HCT116 (cell line): ENCODE results near the gene RXFP4. TPM values are rescaled to one million over a fixed set of nuclear protein-coding genes. Genes with fewer than 3 reads are reported as not detected.

ENCODE experiments used
- ATAC-seq: fragments of 200-7000 bp; cut with Tn5 transposase; 2 replicates; pipeline ENCODE4 v1.9.1; 2020; ENCODE audit warnings: mild to moderate bottlenecking, moderate library complexity
- BruUV-seq: library from RNA; stranded (reverse); fragments of 400-500 nt; replicated peaks from 2 replicates; lab custom pipeline; 2021; lab: Mats Ljungman, UMichigan
- CTCF ChIA-PET: fragments of 300-600 bp; sonication (Branson Sonifier 250); formaldehyde crosslinking; loops from one replicate; lab custom pipeline; 2021; ENCODE audit warnings: antibody characterized with exemption; lab: Charles Lee
- POLR2A ChIA-PET: fragments of 300-600, 350-600 bp; sonication (Branson Sonifier 250); formaldehyde crosslinking; loops from one replicate; lab custom pipeline; 2021; ENCODE audit warnings: antibody characterized with exemption; lab: Charles Lee
- RAD21 ChIA-PET, 2 experiments: fragments of 300-600 bp; sonication (Branson Sonifier 250); formaldehyde crosslinking; loops; one replicate each; lab custom pipeline; 2023; ENCODE audit warnings: low total read pairs in 2 of 2; ENCODE audit not compliant: uncharacterized antibody in 2 of 2, unreplicated experiment in 2 of 2, low non-redundant PET in 1 of 2; lab: Charles Lee
- DNase-seq: peaks from one replicate; pipeline ENCODE4 v3.0.0-alpha.2; 2010; ENCODE audit warnings: low read depth, low spot score
- H2AFZ ChIP-seq: fragments of 200-600 bp; shearing (Covaris generic), sonication (generic); 2 replicates; pipeline ENCODE4 v1.6.1; 2017; ENCODE audit warnings: low read depth, mixed run types, mixed read lengths, antibody characterized with exemption, low read length; ENCODE audit not compliant: poor library complexity, severe bottlenecking
- H3K27ac ChIP-seq: 2 replicates; pipeline ENCODE4 v1.5.1; 2012; ENCODE audit warnings: low read depth, low read length
- H3K27me3 ChIP-seq: fragments of 200-600 bp; sonication (generic); 2 replicates; pipeline ENCODE4 v1.6.1; 2016; ENCODE audit warnings: mixed run types, low read length, mixed read lengths; ENCODE audit not compliant: insufficient read depth
- H3K36me3 ChIP-seq, 2 experiments: fragments of 200-500 bp in 1 of 2; fragments of 200-600 bp in 1 of 2; sonication (Bioruptor generic) in 1 of 2; sonication (generic) in 1 of 2; 2 replicates each; pipeline versions ENCODE4 v1.5.1 to v1.6.1; 2014 to 2016; ENCODE audit warnings: low read length in 2 of 2, inconsistent platforms in 1 of 2, mixed read lengths in 1 of 2, mixed run types in 1 of 2; ENCODE audit not compliant: insufficient read depth in 2 of 2, control insufficient read depth in 1 of 2
- H3K4me1 ChIP-seq, 2 experiments: fragments of 200-600 bp in 1 of 2; sonication (generic) in 1 of 2; 2 replicates each; pipeline versions ENCODE4 v1.5.1 to v1.6.1; 2012 to 2017; ENCODE audit warnings: low read length in 2 of 2, inconsistent platforms in 1 of 2, mild to moderate bottlenecking in 1 of 2, mixed read lengths in 1 of 2, mixed run types in 1 of 2, moderate library complexity in 1 of 2; ENCODE audit not compliant: insufficient read depth in 2 of 2, control insufficient read depth in 1 of 2
- H3K4me2 ChIP-seq: fragments of 200-600 bp; sonication (generic); 2 replicates; pipeline ENCODE4 v1.6.1; 2017; ENCODE audit warnings: mixed run types, low read length, mixed read lengths
- H3K4me3 ChIP-seq, 2 experiments: fragments of 200-600 bp in 1 of 2; sonication (generic) in 1 of 2; replicated peaks in 1 of 2; 2 replicates each; pipeline ENCODE4 v1.5.1; 2011 to 2016; ENCODE audit warnings: low read length in 2 of 2, control low read depth in 1 of 2, low read depth in 1 of 2, mild to moderate bottlenecking in 1 of 2, mixed read lengths in 1 of 2, mixed run types in 1 of 2
- H3K79me2 ChIP-seq: fragments of 200-600 bp; sonication (generic); 2 replicates; pipeline ENCODE4 v1.6.1; 2017; ENCODE audit warnings: mild to moderate bottlenecking, mixed run types, low read length, moderate library complexity, mixed read lengths; ENCODE audit not compliant: insufficient read depth
- H3K9ac ChIP-seq: fragments of 200-600 bp; sonication (generic); 2 replicates; pipeline ENCODE4 v1.6.1; 2016; ENCODE audit warnings: low read length, mixed read lengths
- H3K9me2 ChIP-seq: fragments of 200-600 bp; sonication (generic), shearing (Covaris generic); 2 replicates; pipeline ENCODE4 v1.6.1; 2017; ENCODE audit warnings: mixed run types, mild to moderate bottlenecking, moderate library complexity; ENCODE audit not compliant: insufficient read depth
- H3K9me3 ChIP-seq, 2 experiments: fragments of 200-500 bp in 1 of 2; fragments of 200-600 bp in 1 of 2; sonication (Bioruptor generic) in 1 of 2; sonication (generic) in 1 of 2; 2 replicates each; pipeline ENCODE4 v1.6.1; 2014 to 2017; ENCODE audit warnings: low read length in 2 of 2, mixed read lengths in 2 of 2, inconsistent platforms in 1 of 2, low read depth in 1 of 2, mild to moderate bottlenecking in 1 of 2, mixed run types in 1 of 2, moderate library complexity in 1 of 2; ENCODE audit not compliant: control insufficient read depth in 1 of 2, insufficient read depth in 1 of 2
- H4K20me1 ChIP-seq: fragments of 200-600 bp; sonication (generic), shearing (Covaris generic); 2 replicates; pipeline ENCODE4 v1.6.1; 2017; ENCODE audit warnings: mixed run types, mild to moderate bottlenecking, moderate library complexity; ENCODE audit not compliant: insufficient read depth
- ATF3 ChIP-seq: IDR thresholded peaks from 2 replicates; pipeline ENCODE4 v1.6.1; 2012
- CEBPB ChIP-seq: IDR thresholded peaks from 2 replicates; pipeline ENCODE4 v1.6.1; 2012; ENCODE audit warnings: low read depth
- EGR1 ChIP-seq: IDR thresholded peaks from 2 replicates; pipeline ENCODE4 v1.6.1; 2012; ENCODE audit warnings: low read depth
- ELF1 ChIP-seq: IDR thresholded peaks from 2 replicates; pipeline ENCODE4 v1.6.1; 2012; ENCODE audit warnings: low read depth, borderline replicate concordance
- EZH2 ChIP-seq: fragments of 200-600 bp; sonication (generic); IDR thresholded peaks from 2 replicates; pipeline ENCODE4 v1.6.1; 2017; ENCODE audit warnings: antibody characterized with exemption, mixed run types
- JUND ChIP-seq: IDR thresholded peaks from 2 replicates; pipeline ENCODE4 v1.6.1; 2012
- MAX ChIP-seq: IDR thresholded peaks from 2 replicates; pipeline ENCODE4 v1.6.1; 2012
- POLR2A ChIP-seq: IDR thresholded peaks from 2 replicates; pipeline ENCODE4 v1.7.0; 2011; ENCODE audit warnings: borderline replicate concordance; ENCODE audit not compliant: insufficient read depth, insufficient read length; ENCODE audit errors: extremely low read depth
- RAD21 ChIP-seq: IDR thresholded peaks from 2 replicates; pipeline ENCODE4 v1.6.1; 2012; ENCODE audit warnings: low read depth, mild to moderate bottlenecking
- SIN3A ChIP-seq: IDR thresholded peaks from 2 replicates; pipeline ENCODE4 v1.6.1; 2012; ENCODE audit warnings: low read depth
- SP1 ChIP-seq: IDR thresholded peaks from 2 replicates; pipeline ENCODE4 v1.6.1; 2012; ENCODE audit warnings: low read depth
- SRF ChIP-seq: IDR thresholded peaks from 2 replicates; pipeline ENCODE4 v1.6.1; 2012; ENCODE audit warnings: low read depth
- TCF7L2 ChIP-seq: IDR thresholded peaks from 2 replicates; pipeline ENCODE4 v1.7.0; 2011; ENCODE audit warnings: borderline replicate concordance, inconsistent platforms; ENCODE audit not compliant: insufficient read depth, insufficient read length; ENCODE audit errors: extremely low read depth
- YY1 ChIP-seq: IDR thresholded peaks from 2 replicates; pipeline ENCODE4 v1.6.1; 2011; ENCODE audit warnings: low read length, low read depth, moderate library complexity, mild to moderate bottlenecking; ENCODE audit not compliant: insufficient replicate concordance; ENCODE audit errors: extremely low read depth
- ZBTB33 ChIP-seq: IDR thresholded peaks from 2 replicates; pipeline ENCODE4 v1.6.1; 2011; ENCODE audit warnings: mild to moderate bottlenecking, low read length, moderate library complexity; ENCODE audit not compliant: insufficient replicate concordance; ENCODE audit errors: extremely low read depth
- intact Hi-C: fragments of 100-400 bp; cut with micrococcal nuclease; formaldehyde crosslinking; loops from 2 replicates; pipeline ENCODE4 v1.10.0; 2022
- total RNA-seq: library from RNA; stranded (reverse); gene quantifications from one replicate; pipeline ENCODE4 v1.2.1, GENCODE V29; 2021; ENCODE audit not compliant: unreplicated experiment

Gene RXFP4
- total RNA-seq, 1 experiment from 2014 or later, result 0.20 TPM

- peak; percentile 39 for TF ChIP-seq ZBTB33
- TF ChIP-seq TCF7L2, result peak; percentile 23
Measured at GRCh38 chr1:155934097-155934935, 7.1 kb upstream of the RXFP4 start, which contains the start of gene KHDC4 (continued).

GRCh38 chr1:155934936-155935590 is 6.4 kb upstream of the RXFP4 start:
- ChIA-PET RAD21 (no interaction called here), CTCF (no interaction called here), POLR2A (interaction anchor here (0.8 to 3.8 kb wide), 10 partner anchors 10 to 62 kb away, joined by 3 to 20 read pairs (median 4); partner anchors contain the start of gene ARHGEF2)
- peaks cover 31 to 50% of the 10 kb centered on the region in 2 experiments for H3K4me1 ChIP-seq
- H3K9me2 ChIP-seq, result no peaks in the 10 kb centered on the region
- H3K9ac ChIP-seq, result peak overlapping the region; percentile 97
- peak overlapping the region; percentile 14 for H2AFZ ChIP-seq
- DNase-seq (no peak), ATAC-seq (no peak)
- H3K27ac ChIP-seq, result peak overlapping the region; percentile 67
- H3K9me3 ChIP-seq, result no peaks in the 10 kb centered on the region
- peak overlapping the region; percentile 88 for H3K4me2 ChIP-seq
- no peaks in the 10 kb centered on the region for H3K27me3 ChIP-seq
- H4K20me1 ChIP-seq, result peaks cover 18% of the 10 kb centered on the region; the same call in 1 of the 2 replicates
- intact Hi-C loops, result loop anchor here (5.0 kb wide), 1 partner anchor 197 kb away; no protein-coding TSS in a partner anchor
- peaks cover 24 to 33% of the 10 kb centered on the region in 2 experiments for H3K36me3 ChIP-seq
- TF ChIP-seq SP1 (no peak), EGR1 (no peak), ATF3 (no peak), ELF1 (no peak), MAX (no peak), TCF7L2 (no peak), JUND (no peak), CEBPB (no peak), RAD21 (no peak), YY1 (no peak), POLR2A (no peak), SIN3A (no peak), SRF (no peak), EZH2 (no peak)
- TSS peak; percentile 97 for BruUV-seq
- H3K4me3 ChIP-seq, result peak overlapping the region; percentile 99
- peaks cover 41% of the 10 kb centered on the region for H3K79me2 ChIP-seq
